HFFc6 (cell line): ENCODE results near the gene TIGD3. TPM values are rescaled to one million over a fixed set of nuclear protein-coding genes. Genes with fewer than 3 reads are reported as not detected.

Experiments
- DNase-seq: peaks from one replicate; pipeline ENCODE4 v3.0.0-alpha.2; 2018
- H3K27ac Mint-ChIP-seq: 2 replicates; pipeline ENCODE4 v1.8.0; 2020; ENCODE audit warnings: mild to moderate bottlenecking, mixed read lengths
- H3K27me3 Mint-ChIP-seq: 2 replicates; pipeline ENCODE4 v1.8.0; 2021; ENCODE audit warnings: mild to moderate bottlenecking, moderate library complexity, mixed read lengths; ENCODE audit not compliant: insufficient read depth
- H3K36me3 Mint-ChIP-seq: 2 replicates; pipeline ENCODE4 v1.8.0; 2021; ENCODE audit warnings: low read depth, mixed read lengths
- H3K4me1 Mint-ChIP-seq: 2 replicates; pipeline ENCODE4 v1.8.0; 2020; ENCODE audit warnings: low read depth, mixed read lengths
- H3K4me3 Mint-ChIP-seq: 2 replicates; pipeline ENCODE4 v1.8.0; 2020; ENCODE audit warnings: mild to moderate bottlenecking, moderate library complexity, mixed read lengths
- H3K9me3 Mint-ChIP-seq: 2 replicates; pipeline ENCODE4 v1.8.0; 2020; ENCODE audit warnings: mild to moderate bottlenecking, mixed read lengths
- total RNA-seq, 6 experiments: library from RNA; stranded (reverse); fragmentation: NEBNext Ultra II Directional; extraction: Animal tissue kit (Norgen Biotek cat#: 25700); gene quantifications; 2 replicates in 1 of 6; 3 replicates in 5 of 6; pipeline ENCODE4 v1.2.3, GENCODE V29; 2021
- TF ChIP-seq, protein P1 (sequence below): fragments of 200-600 bp; sonication (generic); IDR thresholded peaks from 2 replicates; pipeline ENCODE4 v1.5.0; 2021; ENCODE audit warnings: antibody characterized with exemption, mild to moderate bottlenecking

TIGD3 gene
- total RNA-seq, 6 experiments from 2014 or later, result 0.12 to 0.13 TPM; not detected in 4

DNA sequence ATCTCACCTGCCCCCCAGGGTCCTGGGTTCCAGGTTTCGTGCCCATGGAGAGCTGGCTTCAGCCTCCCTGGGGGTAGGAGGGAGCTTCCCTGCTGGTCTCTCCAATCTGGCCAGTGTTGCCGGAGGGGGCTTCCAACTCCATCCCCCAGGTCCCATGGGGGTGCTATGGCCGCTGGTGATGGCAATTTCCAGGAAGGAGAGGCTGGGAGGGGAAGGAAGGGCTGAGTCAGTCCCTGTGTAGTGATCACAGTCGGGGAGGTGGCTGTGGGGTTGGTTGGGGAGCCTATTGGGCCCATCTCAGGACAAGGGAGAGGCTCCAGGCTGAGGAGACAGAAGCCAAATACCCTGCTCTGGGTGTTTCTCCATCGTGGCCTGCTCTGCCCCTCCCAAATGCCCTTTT, 45.5 kb upstream of the TIGD3 start:
- no peak for DNase-seq
- Mint-ChIP-seq H3K27ac (no peak overlapping the region), H3K27me3 (no peaks in the 10 kb centered on the region; the same call in 1 of the 2 replicates), H3K4me1 (peaks cover 44% of the 10 kb centered on the region), H3K9me3 (no peaks in the 10 kb centered on the region), H3K4me3 (no peak overlapping the region), H3K36me3 (0 out of 2 replicates have a peak, but pooled peaks cover 4% of the 10 kb centered on the region)
- TF ChIP-seq, protein P1, sequence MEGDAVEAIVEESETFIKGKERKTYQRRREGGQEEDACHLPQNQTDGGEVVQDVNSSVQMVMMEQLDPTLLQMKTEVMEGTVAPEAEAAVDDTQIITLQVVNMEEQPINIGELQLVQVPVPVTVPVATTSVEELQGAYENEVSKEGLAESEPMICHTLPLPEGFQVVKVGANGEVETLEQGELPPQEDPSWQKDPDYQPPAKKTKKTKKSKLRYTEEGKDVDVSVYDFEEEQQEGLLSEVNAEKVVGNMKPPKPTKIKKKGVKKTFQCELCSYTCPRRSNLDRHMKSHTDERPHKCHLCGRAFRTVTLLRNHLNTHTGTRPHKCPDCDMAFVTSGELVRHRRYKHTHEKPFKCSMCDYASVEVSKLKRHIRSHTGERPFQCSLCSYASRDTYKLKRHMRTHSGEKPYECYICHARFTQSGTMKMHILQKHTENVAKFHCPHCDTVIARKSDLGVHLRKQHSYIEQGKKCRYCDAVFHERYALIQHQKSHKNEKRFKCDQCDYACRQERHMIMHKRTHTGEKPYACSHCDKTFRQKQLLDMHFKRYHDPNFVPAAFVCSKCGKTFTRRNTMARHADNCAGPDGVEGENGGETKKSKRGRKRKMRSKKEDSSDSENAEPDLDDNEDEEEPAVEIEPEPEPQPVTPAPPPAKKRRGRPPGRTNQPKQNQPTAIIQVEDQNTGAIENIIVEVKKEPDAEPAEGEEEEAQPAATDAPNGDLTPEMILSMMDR, result no peak

DNA sequence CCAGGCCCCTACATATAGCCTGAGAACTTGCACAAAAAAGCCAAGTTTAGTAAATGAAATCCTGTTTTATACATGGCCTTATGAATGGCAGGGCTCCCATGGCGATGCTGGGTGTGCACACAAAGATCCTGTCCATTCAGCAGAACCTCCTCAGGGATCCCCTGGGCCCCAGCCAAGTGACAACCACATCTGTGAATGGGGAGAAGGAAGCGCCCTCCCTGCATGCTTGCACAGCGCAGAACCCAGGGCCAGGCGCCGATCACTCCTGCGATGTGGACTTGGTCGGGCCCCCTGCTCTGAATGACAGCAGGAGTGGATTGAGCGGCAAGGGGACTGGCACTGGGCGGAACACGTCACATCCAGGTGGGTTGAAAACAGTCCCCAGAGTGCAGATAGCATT, 44.3 kb upstream of the TIGD3 start:
- TF ChIP-seq, protein P1, result no peak
- Mint-ChIP-seq H3K4me1 (peaks cover 47% of the 10 kb centered on the region), H3K36me3 (no peaks in the 10 kb centered on the region), H3K9me3 (no peaks in the 10 kb centered on the region), H3K27ac (peak overlapping the region; percentile 64; the same call in 1 of the 2 replicates), H3K4me3 (no peak overlapping the region), H3K27me3 (no peaks in the 10 kb centered on the region; the same call in 1 of the 2 replicates)
- no peak for DNase-seq

DNA sequence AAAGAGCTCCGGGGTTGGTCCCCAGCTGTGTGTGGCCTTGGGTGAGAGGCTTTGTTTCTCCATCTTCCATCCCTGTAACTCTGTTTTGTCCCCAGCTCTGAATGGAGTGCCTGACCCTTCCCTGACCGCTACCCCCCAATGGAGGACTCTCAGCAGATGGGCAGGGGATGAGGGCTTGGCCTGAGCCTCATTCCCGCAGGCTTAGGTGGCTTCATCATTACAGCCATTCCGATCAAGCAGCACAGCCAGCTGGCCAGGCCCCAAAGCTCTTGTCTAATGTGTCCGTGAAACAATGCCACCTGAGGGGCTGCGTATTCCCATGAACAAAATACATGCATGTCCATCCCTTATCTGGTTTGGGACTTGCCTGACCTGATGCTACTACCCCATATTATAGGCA, 43.8 kb upstream of the TIGD3 start:
- H3K4me1 Mint-ChIP-seq, result peaks cover 42% of the 10 kb centered on the region
- H3K4me3 Mint-ChIP-seq, result no peak overlapping the region; the same call in 1 of the 2 replicates
- H3K27me3 Mint-ChIP-seq, result no peaks in the 10 kb centered on the region; the same call in 1 of the 2 replicates
- no peaks in the 10 kb centered on the region for H3K9me3 Mint-ChIP-seq
- TF ChIP-seq, protein P1, result no peak
- H3K27ac Mint-ChIP-seq, result peak overlapping the region; percentile 64; the same call in 1 of the 2 replicates
- no peak for DNase-seq
- H3K36me3 Mint-ChIP-seq, result no peaks in the 10 kb centered on the region

DNA sequence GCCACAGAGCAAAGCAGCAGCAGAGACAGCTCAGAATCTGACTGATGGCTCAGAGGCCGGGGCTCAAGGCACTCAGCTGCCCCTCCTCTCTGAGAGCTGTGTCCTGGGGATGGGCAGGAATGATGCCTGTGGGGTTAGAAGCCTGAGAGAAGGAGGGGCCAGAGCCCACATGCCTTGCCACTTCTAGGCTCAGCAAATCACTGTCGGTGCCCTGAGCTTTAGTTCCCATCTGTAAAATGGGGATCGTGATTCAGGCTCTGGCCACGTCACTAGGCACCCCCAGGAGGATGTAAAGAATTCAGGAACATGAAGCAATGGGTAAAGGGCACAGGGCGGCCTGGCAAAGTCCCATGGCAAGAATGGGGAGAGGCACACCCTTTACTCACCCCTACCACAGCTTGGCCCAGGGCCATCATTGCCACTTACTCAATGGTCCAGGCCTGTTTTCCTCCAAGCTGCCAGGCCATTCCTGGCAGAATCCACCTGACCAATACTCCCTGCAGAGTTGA, 43.3 kb upstream of the TIGD3 start:
- TF ChIP-seq, protein P1, result no peak
- H3K4me1 Mint-ChIP-seq, result peaks cover 46% of the 10 kb centered on the region
- H3K27ac Mint-ChIP-seq, result peak overlapping the region; percentile 64; the same call in 1 of the 2 replicates
- no peaks in the 10 kb centered on the region; the same call in 1 of the 2 replicates for H3K27me3 Mint-ChIP-seq
- no peak overlapping the region; the same call in 1 of the 2 replicates for H3K4me3 Mint-ChIP-seq
- H3K9me3 Mint-ChIP-seq, result no peaks in the 10 kb centered on the region
- H3K36me3 Mint-ChIP-seq, result no peaks in the 10 kb centered on the region
- DNase-seq, result peak; percentile 40

DNA sequence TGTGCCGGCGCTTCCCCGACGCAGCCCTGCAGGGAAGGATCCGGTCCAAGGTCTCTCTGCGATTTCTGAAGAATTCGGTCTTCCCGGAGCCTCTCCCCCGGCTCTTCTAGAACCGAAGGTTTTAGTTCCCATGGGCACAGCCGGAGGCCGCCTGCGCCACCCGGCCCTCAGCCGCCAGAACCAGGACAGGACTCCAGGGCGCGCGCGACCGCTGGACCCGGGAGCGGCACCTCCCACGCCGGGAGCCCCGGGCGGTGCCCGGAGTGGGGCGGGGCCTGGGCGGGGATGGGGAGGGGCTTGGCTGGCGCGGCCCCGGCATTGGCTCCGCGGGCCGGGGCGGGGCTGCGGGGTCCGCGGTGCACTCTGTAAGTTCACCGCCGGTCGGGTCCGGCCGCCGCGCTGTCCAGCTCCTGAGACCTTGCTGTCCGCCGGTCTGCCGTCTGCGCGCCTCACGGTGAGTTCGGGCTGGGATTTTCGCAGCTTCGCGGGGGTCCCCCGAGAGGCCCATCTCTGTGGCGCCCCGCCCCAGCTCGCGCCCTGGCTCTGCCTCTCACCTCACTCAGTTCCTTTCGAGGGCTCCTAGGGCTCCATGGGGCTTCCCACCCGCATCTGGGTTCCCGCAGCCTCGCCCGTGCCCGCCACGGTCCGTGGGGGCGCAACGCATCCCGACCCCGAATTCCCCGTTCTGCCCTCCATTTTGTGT, 39.9 kb upstream of the TIGD3 start, which contains the start of gene CDC42EP2:
Gene CDC42EP2, plus strand, starts transcription at position 366 of the 703 bp plus-strand sequence. CDS start 6,033 bp downstream, outside the sequence.
- DNase-seq, result peak; percentile 75
- peak within 1 kb of the TSS; percentile 95 for H3K27ac Mint-ChIP-seq
- H3K9me3 Mint-ChIP-seq, result no peaks in the 10 kb centered on the region
- TF ChIP-seq, protein P1, result no peak
- peak within 1 kb of the TSS; percentile 97 for H3K4me3 Mint-ChIP-seq
- no peaks in the 10 kb centered on the region for H3K36me3 Mint-ChIP-seq
- no peaks in the 10 kb centered on the region; the same call in none of the 2 replicates for H3K27me3 Mint-ChIP-seq
- peaks cover 50% of the 10 kb centered on the region for H3K4me1 Mint-ChIP-seq
